Kidney (tissue), 14 donors: ENCODE data around the gene GATA1. TPM values are rescaled to one million over a fixed set of nuclear protein-coding genes. Genes with fewer than 3 reads are reported as not detected.
"Not testable (repeated sequence)": the region's sequence is repeated elsewhere in the genome, so short reads cannot be mapped to it uniquely, and the experiment has no call there.

Experiments used
- DNase-seq, 5 donors: peaks; one replicate each; pipeline ENCODE4 v3.0.0-alpha.2; 2013 to 2020
- FAIRE-seq: peaks from 2 replicates; lab custom pipeline; 2012; peaks lifted over from hg19 to GRCh38; lab: Jason Lieb, UNC
- H3K27ac ChIP-seq, 2 donors: one replicate each; pipeline ENCODE4 v1.7.0; 2013; ENCODE audit warnings: low read depth in 2 of 2, low read length in 2 of 2, inconsistent platforms in 1 of 2
- H3K27me3 ChIP-seq: one replicate; pipeline ENCODE4 v1.7.1; 2013; ENCODE audit warnings: low read length, inconsistent platforms; ENCODE audit not compliant: control insufficient read depth, insufficient read depth
- H3K36me3 ChIP-seq, 3 donors: one replicate each; pipeline versions ENCODE4 v1.7.0 to v1.7.1; 2013; ENCODE audit warnings: low read length in 3 of 3, control low read depth in 1 of 3, inconsistent platforms in 1 of 3; ENCODE audit not compliant: insufficient read depth in 3 of 3, control insufficient read depth in 2 of 3
- H3K4me1 ChIP-seq, 3 donors: one replicate each; pipeline versions ENCODE4 v1.7.0 to v1.7.1; 2013; ENCODE audit warnings: low read length in 3 of 3, inconsistent platforms in 1 of 3, low read depth in 1 of 3; ENCODE audit not compliant: control insufficient read depth in 2 of 3, insufficient read depth in 2 of 3
- H3K4me3 ChIP-seq, 3 donors: one replicate each; pipeline versions ENCODE4 v1.7.0 to v1.8.1; 2013; ENCODE audit warnings: low read length in 3 of 3, control low read depth in 1 of 3, inconsistent platforms in 1 of 3
- H3K9ac ChIP-seq, 3 donors: one replicate each; pipeline versions ENCODE4 v1.7.0 to v1.7.1; 2013; ENCODE audit warnings: low read length in 3 of 3, control low read depth in 1 of 3, inconsistent platforms in 1 of 3
- H3K9me3 ChIP-seq, 3 donors: one replicate each; pipeline versions ENCODE4 v1.7.0 to v1.7.1; 2013; ENCODE audit warnings: low read length in 3 of 3, control low read depth in 1 of 3, inconsistent platforms in 1 of 3; ENCODE audit not compliant: control insufficient read depth in 2 of 3, insufficient read depth in 1 of 3
- CTCF ChIP-seq: IDR thresholded peaks from 3 replicates; pipeline ENCODE4 v1.5.1; 2012; ENCODE audit warnings: mild to moderate bottlenecking, moderate library complexity, borderline replicate concordance; ENCODE audit not compliant: insufficient read depth; ENCODE audit errors: extremely low read depth
- intact Hi-C: fragments of 100-400 bp; cut with DNase I; formaldehyde crosslinking; loops from one replicate; pipeline ENCODE4 v1.11.1; 2022
- polyA plus RNA-seq: library from polyadenylated mRNA; stranded (reverse); fragments of 350-450 nt; fragmentation: Illumina TruSeq; extraction: RNeasy Lipid Tissue Mini Kit (QIAGEN cat#74804); gene quantifications from one replicate; pipeline ENCODE4 v1.2.3, GENCODE V29; 2014; ENCODE audit warnings: low read depth, low replicate concordance; ENCODE audit not compliant: insufficient read depth
- total RNA-seq: library from RNA; stranded (reverse); fragmentation: NEBNext Ultra II Directional; extraction: Animal tissue kit (Norgen Biotek cat#: 25700); gene quantifications from one replicate; pipeline ENCODE4 v1.2.1, GENCODE V29; 2021
- donor health status: control.
- donor health status: control.
- donor health status: control.
- donor health status: control.
- donor health status: control.
- donor health status: DM: yes; HTN: yes; CAD: no.
- donor health status: Normal renal cell carcinoma (clear cell type).

GATA1 gene
- total and polyA plus RNA-seq, 2 donors from 2014 or later: 0.60 TPM; not detected in 1

- no peak for FAIRE-seq
- peaks cover 0 to 12% (median 8%) of the 10 kb centered on the region in 3 donors for H3K36me3 ChIP-seq
- H3K27ac ChIP-seq: no peak overlapping the region
- DNase-seq: peak in 1 of 5 donors; percentile 59
- H3K9me3 ChIP-seq: no peaks in the 10 kb centered on the region
- no peak overlapping the region for H3K9ac ChIP-seq
- intact Hi-C loops: no loop called here
- no peaks in the 10 kb centered on the region for H3K27me3 ChIP-seq
- H3K4me1 ChIP-seq: no peaks in the 10 kb centered on the region
- TF ChIP-seq CTCF: no peak
- H3K4me3 ChIP-seq: no peak overlapping the region
Measured at GRCh38 chrX:48816014-48816810, 29.8 kb downstream of the GATA1 start.

GRCh38 chrX:48818098-48818497, 31.7 kb downstream of the GATA1 start:
- no peak for TF ChIP-seq CTCF
- no peaks in the 10 kb centered on the region for H3K27me3 ChIP-seq
- DNase-seq (no peak), FAIRE-seq (no peak)
- H3K4me3 ChIP-seq: no peak overlapping the region
- no peaks in the 10 kb centered on the region for H3K4me1 ChIP-seq
- peaks cover 0 to 18% (median 12%) of the 10 kb centered on the region in 3 donors for H3K36me3 ChIP-seq
- no peaks in the 10 kb centered on the region for H3K9me3 ChIP-seq
- no peak overlapping the region for H3K27ac ChIP-seq
- H3K9ac ChIP-seq: no peak overlapping the region
- intact Hi-C loops: no loop called here

- FAIRE-seq (no peak), DNase-seq (no peak)
- H3K36me3 ChIP-seq: peaks cover 0 to 21% (median 16%) of the 10 kb centered on the region in 3 donors
- H3K27me3 ChIP-seq: no peaks in the 10 kb centered on the region
- no peak overlapping the region for H3K27ac ChIP-seq
- H3K4me3 ChIP-seq: no peak overlapping the region
- intact Hi-C loops: no loop called here
- no peak overlapping the region for H3K9ac ChIP-seq
- TF ChIP-seq CTCF: no peak
- H3K9me3 ChIP-seq: no peaks in the 10 kb centered on the region
- no peaks in the 10 kb centered on the region for H3K4me1 ChIP-seq
Measured at GRCh38 chrX:48818866-48819265, 32.5 kb downstream of the GATA1 start.

GRCh38 chrX:48819394-48819793, 33.0 kb downstream of the GATA1 start:
- H3K27me3 ChIP-seq, FAIRE-seq, H3K9me3 ChIP-seq, intact Hi-C loops, DNase-seq, H3K27ac ChIP-seq, H3K9ac ChIP-seq, H3K4me3 ChIP-seq, H3K4me1 ChIP-seq: not testable (repeated sequence)
- H3K36me3 ChIP-seq: peaks cover 0 to 19% (median 19%) of the 10 kb centered on the region in 3 donors
